Thoracic aorta (tissue), 2 donors: Measurements from ENCODE around the gene JCAD. TPM values are rescaled to one million over a fixed set of nuclear protein-coding genes. Genes with fewer than 3 reads are reported as not detected.
"Not testable (repeated sequence)": the region's sequence is repeated elsewhere in the genome, so short reads cannot be mapped to it uniquely, and the experiment has no call there.

Source experiments
- ATAC-seq: fragments of 150-250 bp; one replicate; pipeline ENCODE4 v1.8.0; 2017; ENCODE audit warnings: low read depth; ENCODE audit not compliant: insufficient number of reproducible peaks, low FRiP score
- DNase-seq: peaks from one replicate; pipeline ENCODE4 v3.0.0-alpha.2; 2020; ENCODE audit warnings: low spot score
- H3K27ac ChIP-seq, 2 donors: fragments of 200-600 bp; sonication (generic); 1 replicate in 1 of 2; 2 replicates in 1 of 2; pipeline ENCODE4 v1.5.1; 2016; ENCODE audit warnings: mild to moderate bottlenecking in 2 of 2, moderate library complexity in 2 of 2
- H3K27me3 ChIP-seq: fragments of 200-600 bp; sonication (generic); replicated peaks from 2 replicates; pipeline ENCODE4 v1.6.0; 2016; ENCODE audit warnings: mild to moderate bottlenecking; ENCODE audit not compliant: insufficient read depth
- H3K36me3 ChIP-seq: fragments of 200-600 bp; sonication (generic); one replicate; pipeline ENCODE4 v1.5.1; 2016
- H3K4me1 ChIP-seq, 2 donors: fragments of 200-600 bp; sonication (generic); 1 replicate in 1 of 2; 2 replicates in 1 of 2; pipeline versions ENCODE4 v1.5.1 to v1.6.0; 2016; ENCODE audit warnings: low read depth in 2 of 2, mild to moderate bottlenecking in 1 of 2; ENCODE audit not compliant: control insufficient read depth in 1 of 2
- H3K4me3 ChIP-seq: fragments of 200-600 bp; sonication (generic); 2 replicates; pipeline ENCODE4 v1.5.1; 2016; ENCODE audit warnings: mild to moderate bottlenecking
- H3K9me3 ChIP-seq: fragments of 200-600 bp; sonication (generic); 2 replicates; pipeline ENCODE4 v1.5.1; 2016
- CTCF ChIP-seq: fragments of 200-600 bp; sonication (generic); IDR thresholded peaks from one replicate; pipeline ENCODE4 v1.5.1; 2019; ENCODE audit warnings: antibody characterized with exemption
- total RNA-seq, 2 donors: library from RNA; depleted of rRNA; stranded (reverse); fragments of >200 nt; gene quantifications; one replicate each; pipeline versions ENCODE4 v1.1.0 to v1.2.3, GENCODE V29; 2016

Gene JCAD
- total RNA-seq, 2 donors from 2014 or later, result 46.3 to 103 TPM

GRCh38 chr10:30027057-30028005 is 32.1 kb downstream of the JCAD start:
- peak overlapping the region; percentile 10 to 68 for H3K27ac ChIP-seq
- H3K9me3 ChIP-seq, result no peaks in the 10 kb centered on the region
- DNase-seq (no peak), ATAC-seq (peak; percentile 32)
- H3K4me3 ChIP-seq, result peak overlapping the region; percentile 44
- H3K36me3 ChIP-seq, result no peaks in the 10 kb centered on the region
- H3K27me3 ChIP-seq, result no peaks in the 10 kb centered on the region
- peaks cover 17 to 34% of the 10 kb centered on the region in 2 donors for H3K4me1 ChIP-seq
- TF ChIP-seq CTCF, result no peak

- H3K27me3 ChIP-seq, result no peaks in the 10 kb centered on the region
- no peaks in the 10 kb centered on the region for H3K9me3 ChIP-seq
- DNase-seq (no peak), ATAC-seq (no peak)
- H3K4me3 ChIP-seq, result no peak overlapping the region
- no peaks in the 10 kb centered on the region for H3K36me3 ChIP-seq
- no peak for TF ChIP-seq CTCF
- H3K27ac ChIP-seq, result no peak overlapping the region
- peaks cover 17 to 34% of the 10 kb centered on the region in 2 donors for H3K4me1 ChIP-seq
Observed at GRCh38 chr10:30026578-30026977, 32.8 kb downstream of the JCAD start.

- DNase-seq (no peak), ATAC-seq (no peak)
- TF ChIP-seq CTCF, result no peak
- Histone ChIP-seq H3K4me1 (peaks cover 17 to 34% of the 10 kb centered on the region in 2 donors), H3K27ac (no peak overlapping the region), H3K36me3 (no peaks in the 10 kb centered on the region), H3K9me3 (no peaks in the 10 kb centered on the region), H3K27me3 (no peaks in the 10 kb centered on the region), H3K4me3 (no peak overlapping the region)
Observed at GRCh38 chr10:30026080-30026479, 33.3 kb downstream of the JCAD start.

GRCh38 chr10:30025428-30025827 is 34.0 kb downstream of the JCAD start:
- DNase-seq, H3K9me3 ChIP-seq, H3K27me3 ChIP-seq, H3K36me3 ChIP-seq, H3K4me3 ChIP-seq, H3K27ac ChIP-seq, ATAC-seq: not testable (repeated sequence)
- H3K4me1 ChIP-seq, result peaks cover 17 to 30% of the 10 kb centered on the region in 2 donors

GRCh38 chr10:30022590-30022989 is 36.8 kb downstream of the JCAD start:
- no peak overlapping the region for H3K27ac ChIP-seq
- H3K36me3 ChIP-seq, result no peaks in the 10 kb centered on the region
- no peaks in the 10 kb centered on the region for H3K9me3 ChIP-seq
- DNase-seq (no peak), ATAC-seq (no peak)
- TF ChIP-seq CTCF, result no peak
- H3K4me1 ChIP-seq, result peaks cover 8 to 14% of the 10 kb centered on the region in 2 donors
- H3K27me3 ChIP-seq, result no peaks in the 10 kb centered on the region
- no peak overlapping the region for H3K4me3 ChIP-seq
